Liver (tissue), 3 donors: ENCODE results near the gene LRRC49.

Source experiments
- FOXA1 ChIP-seq: IDR thresholded peaks from 2 replicates; pipeline ENCODE4 v1.6.1; 2016; ENCODE audit warnings: antibody characterized with exemption
- GABPA ChIP-seq, 2 donors: IDR thresholded peaks in 1 of 2; conservative IDR thresholded peaks in 1 of 2; 2 replicates each; pipeline ENCODE4 v1.6.1; 2016; ENCODE audit warnings: antibody characterized with exemption in 2 of 2, mild to moderate bottlenecking in 1 of 2, moderate library complexity in 1 of 2
- JUND ChIP-seq, 2 donors: IDR thresholded peaks; 2 replicates each; pipeline ENCODE4 v1.6.1; 2016; ENCODE audit warnings: antibody characterized with exemption in 2 of 2
- RAD21 ChIP-seq, 2 donors: IDR thresholded peaks; 2 replicates each; pipeline ENCODE4 v1.6.1; 2016; ENCODE audit warnings: antibody characterized with exemption in 2 of 2, mild to moderate bottlenecking in 2 of 2
- SP1 ChIP-seq: IDR thresholded peaks from 2 replicates; pipeline ENCODE4 v1.6.1; 2018; ENCODE audit warnings: antibody characterized with exemption, mild to moderate bottlenecking
- TAF1 ChIP-seq: conservative IDR thresholded peaks from 2 replicates; pipeline ENCODE4 v1.6.1; 2016; ENCODE audit warnings: antibody characterized with exemption, mild to moderate bottlenecking
- YY1 ChIP-seq: IDR thresholded peaks from 2 replicates; pipeline ENCODE4 v1.6.1; 2016; ENCODE audit warnings: antibody characterized with exemption, mild to moderate bottlenecking
- TF ChIP-seq, protein P1 (sequence below): fragments of 150-350 bp; IDR thresholded peaks from 2 replicates; pipeline ENCODE4 v1.5.1; 2017; ENCODE audit warnings: improper control_type of control experiment, low read depth, low read length; ENCODE audit not compliant: missing input control
- TF ChIP-seq, protein P2 (sequence below): IDR thresholded peaks from 2 replicates; pipeline ENCODE4 v1.6.1; 2016; ENCODE audit warnings: antibody characterized with exemption, mild to moderate bottlenecking
- TF ChIP-seq, protein P3 (sequence below): IDR thresholded peaks from 2 replicates; pipeline ENCODE4 v1.6.1; 2016; ENCODE audit warnings: antibody characterized with exemption
- TF ChIP-seq, protein P4 (sequence below): IDR thresholded peaks from 2 replicates; pipeline ENCODE4 v1.6.1; 2016; ENCODE audit warnings: antibody characterized with exemption
- donor health status: healthy.
- donor health status: healthy.

DNA sequence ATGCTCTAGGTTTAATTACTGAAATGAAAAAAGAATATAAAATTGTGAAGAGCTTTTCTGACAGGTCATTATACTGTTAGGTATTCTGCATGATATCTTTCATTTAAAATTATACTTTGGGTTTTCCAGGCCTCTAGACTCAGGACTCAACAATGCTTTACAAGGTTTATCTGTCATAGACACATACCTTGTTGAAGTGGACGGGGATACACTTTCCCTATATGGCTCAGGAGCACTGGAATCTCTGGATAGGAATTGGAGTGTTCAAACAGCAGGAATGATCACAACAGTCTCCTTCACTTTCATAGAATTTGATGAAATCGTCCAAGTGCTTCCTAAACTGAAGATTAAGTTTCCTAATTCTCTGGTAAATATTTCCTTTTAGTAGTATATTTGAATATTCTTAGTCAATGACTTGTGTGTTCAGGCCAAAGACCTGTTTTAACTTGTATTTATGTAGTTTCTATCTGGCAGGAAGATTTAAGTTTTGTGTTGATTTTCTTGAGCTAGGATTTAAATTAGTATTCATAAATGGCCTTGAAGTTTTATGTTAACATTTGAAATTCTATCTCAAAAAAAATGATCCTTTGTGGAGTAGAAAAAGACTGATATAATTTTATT lies 115.7 kb downstream of the LRRC49 start:
- TF ChIP-seq TAF1 (no peak), SP1 (no peak), FOXA1 (no peak), RAD21 (IDR thresholded peaks at IDR 0.05) (no peak), GABPA (IDR thresholded peaks at IDR 0.05 in 1 of 2, conservative IDR thresholded peaks at IDR 0.05 in 1 of 2) (no peak), YY1 (no peak), JUND (IDR thresholded peaks at IDR 0.05) (no peak)
- TF ChIP-seq, protein P1, sequence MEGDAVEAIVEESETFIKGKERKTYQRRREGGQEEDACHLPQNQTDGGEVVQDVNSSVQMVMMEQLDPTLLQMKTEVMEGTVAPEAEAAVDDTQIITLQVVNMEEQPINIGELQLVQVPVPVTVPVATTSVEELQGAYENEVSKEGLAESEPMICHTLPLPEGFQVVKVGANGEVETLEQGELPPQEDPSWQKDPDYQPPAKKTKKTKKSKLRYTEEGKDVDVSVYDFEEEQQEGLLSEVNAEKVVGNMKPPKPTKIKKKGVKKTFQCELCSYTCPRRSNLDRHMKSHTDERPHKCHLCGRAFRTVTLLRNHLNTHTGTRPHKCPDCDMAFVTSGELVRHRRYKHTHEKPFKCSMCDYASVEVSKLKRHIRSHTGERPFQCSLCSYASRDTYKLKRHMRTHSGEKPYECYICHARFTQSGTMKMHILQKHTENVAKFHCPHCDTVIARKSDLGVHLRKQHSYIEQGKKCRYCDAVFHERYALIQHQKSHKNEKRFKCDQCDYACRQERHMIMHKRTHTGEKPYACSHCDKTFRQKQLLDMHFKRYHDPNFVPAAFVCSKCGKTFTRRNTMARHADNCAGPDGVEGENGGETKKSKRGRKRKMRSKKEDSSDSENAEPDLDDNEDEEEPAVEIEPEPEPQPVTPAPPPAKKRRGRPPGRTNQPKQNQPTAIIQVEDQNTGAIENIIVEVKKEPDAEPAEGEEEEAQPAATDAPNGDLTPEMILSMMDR, result no peak
- TF ChIP-seq, protein P2, sequence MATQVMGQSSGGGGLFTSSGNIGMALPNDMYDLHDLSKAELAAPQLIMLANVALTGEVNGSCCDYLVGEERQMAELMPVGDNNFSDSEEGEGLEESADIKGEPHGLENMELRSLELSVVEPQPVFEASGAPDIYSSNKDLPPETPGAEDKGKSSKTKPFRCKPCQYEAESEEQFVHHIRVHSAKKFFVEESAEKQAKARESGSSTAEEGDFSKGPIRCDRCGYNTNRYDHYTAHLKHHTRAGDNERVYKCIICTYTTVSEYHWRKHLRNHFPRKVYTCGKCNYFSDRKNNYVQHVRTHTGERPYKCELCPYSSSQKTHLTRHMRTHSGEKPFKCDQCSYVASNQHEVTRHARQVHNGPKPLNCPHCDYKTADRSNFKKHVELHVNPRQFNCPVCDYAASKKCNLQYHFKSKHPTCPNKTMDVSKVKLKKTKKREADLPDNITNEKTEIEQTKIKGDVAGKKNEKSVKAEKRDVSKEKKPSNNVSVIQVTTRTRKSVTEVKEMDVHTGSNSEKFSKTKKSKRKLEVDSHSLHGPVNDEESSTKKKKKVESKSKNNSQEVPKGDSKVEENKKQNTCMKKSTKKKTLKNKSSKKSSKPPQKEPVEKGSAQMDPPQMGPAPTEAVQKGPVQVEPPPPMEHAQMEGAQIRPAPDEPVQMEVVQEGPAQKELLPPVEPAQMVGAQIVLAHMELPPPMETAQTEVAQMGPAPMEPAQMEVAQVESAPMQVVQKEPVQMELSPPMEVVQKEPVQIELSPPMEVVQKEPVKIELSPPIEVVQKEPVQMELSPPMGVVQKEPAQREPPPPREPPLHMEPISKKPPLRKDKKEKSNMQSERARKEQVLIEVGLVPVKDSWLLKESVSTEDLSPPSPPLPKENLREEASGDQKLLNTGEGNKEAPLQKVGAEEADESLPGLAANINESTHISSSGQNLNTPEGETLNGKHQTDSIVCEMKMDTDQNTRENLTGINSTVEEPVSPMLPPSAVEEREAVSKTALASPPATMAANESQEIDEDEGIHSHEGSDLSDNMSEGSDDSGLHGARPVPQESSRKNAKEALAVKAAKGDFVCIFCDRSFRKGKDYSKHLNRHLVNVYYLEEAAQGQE, result no peak
- TF ChIP-seq, protein P3, sequence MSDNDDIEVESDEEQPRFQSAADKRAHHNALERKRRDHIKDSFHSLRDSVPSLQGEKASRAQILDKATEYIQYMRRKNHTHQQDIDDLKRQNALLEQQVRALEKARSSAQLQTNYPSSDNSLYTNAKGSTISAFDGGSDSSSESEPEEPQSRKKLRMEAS, result no peak
- TF ChIP-seq, protein P4, sequence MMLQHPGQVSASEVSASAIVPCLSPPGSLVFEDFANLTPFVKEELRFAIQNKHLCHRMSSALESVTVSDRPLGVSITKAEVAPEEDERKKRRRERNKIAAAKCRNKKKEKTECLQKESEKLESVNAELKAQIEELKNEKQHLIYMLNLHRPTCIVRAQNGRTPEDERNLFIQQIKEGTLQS, result no peak
